WTC11 (cell line): ENCODE results near the gene NFXL1. TPM values are rescaled to one million over a fixed set of nuclear protein-coding genes. Genes with fewer than 3 reads are reported as not detected.

ENCODE experiments used
- ATAC-seq: fragments of 200-7000 bp; cut with Tn5 transposase; 2 replicates; pipeline ENCODE4 v1.10.0; 2021; ENCODE audit warnings: mild to moderate bottlenecking, moderate library complexity
- CTCF ChIA-PET: fragments of 300-600 bp; sonication (Branson Sonifier 250); formaldehyde crosslinking; loops from one replicate; lab custom pipeline; 2021; ENCODE audit warnings: antibody characterized with exemption; lab: Charles Lee
- POLR2A ChIA-PET: fragments of 350-600 bp; sonication (Branson Sonifier 250); formaldehyde crosslinking; loops from one replicate; lab custom pipeline; 2021; ENCODE audit warnings: antibody characterized with exemption; lab: Charles Lee
- DNase-seq: peaks from one replicate; pipeline ENCODE4 v3.0.0; 2021; ENCODE audit warnings: low spot score
- H3K27ac Mint-ChIP-seq: 2 replicates; pipeline ENCODE4 v1.8.0; 2021; ENCODE audit warnings: mixed read lengths
- H3K27me3 Mint-ChIP-seq: 2 replicates; pipeline ENCODE4 v1.8.0; 2021; ENCODE audit warnings: low read depth, mild to moderate bottlenecking, moderate library complexity, mixed read lengths
- H3K36me3 Mint-ChIP-seq: 2 replicates; pipeline ENCODE4 v1.8.0; 2021; ENCODE audit warnings: mixed read lengths
- H3K4me1 Mint-ChIP-seq: 2 replicates; pipeline ENCODE4 v1.8.0; 2022; ENCODE audit warnings: mixed read lengths
- H3K4me3 Mint-ChIP-seq: 2 replicates; pipeline ENCODE4 v1.8.0; 2021; ENCODE audit warnings: mild to moderate bottlenecking, moderate library complexity, mixed read lengths
- H3K9me3 Mint-ChIP-seq: 2 replicates; pipeline ENCODE4 v1.8.0; 2021; ENCODE audit warnings: mixed read lengths
- ATF2 ChIP-seq: sonication (generic); formaldehyde crosslinking; IDR thresholded peaks from 2 replicates; pipeline ENCODE4 v1.8.1; 2022; ENCODE audit warnings: low read depth, missing genetic modification reagents, borderline replicate concordance
- CTCF ChIP-seq: fragments of 200-600 bp; IDR thresholded peaks from 2 replicates; pipeline ENCODE4 v1.8.0; 2022; ENCODE audit warnings: antibody characterized with exemption
- E2F5 ChIP-seq: sonication (generic); formaldehyde crosslinking; IDR thresholded peaks from 2 replicates; pipeline ENCODE4 v1.8.1; 2022; ENCODE audit warnings: mild to moderate bottlenecking, moderate library complexity, missing genetic modification reagents
- ERG ChIP-seq: fragments of 250-450 bp; sonication (Bioruptor Pico); IDR thresholded peaks from 2 replicates; pipeline ENCODE4 v1.8.0; 2021; ENCODE audit warnings: mild to moderate bottlenecking
- FOXK1 ChIP-seq: sonication (generic); formaldehyde crosslinking; IDR thresholded peaks from 2 replicates; pipeline ENCODE4 v1.8.0; 2022; ENCODE audit warnings: mild to moderate bottlenecking, moderate library complexity, missing genetic modification reagents
- HMGA2 ChIP-seq: fragments of 250-450 bp; sonication (Bioruptor Pico); IDR thresholded peaks from 2 replicates; pipeline ENCODE4 v1.4.0; 2021; ENCODE audit warnings: mild to moderate bottlenecking, moderate library complexity
- HMGXB4 ChIP-seq: sonication (generic); formaldehyde crosslinking; IDR thresholded peaks from 2 replicates; pipeline ENCODE4 v1.8.1; 2023; ENCODE audit warnings: mild to moderate bottlenecking, moderate library complexity, missing genetic modification reagents
- IRF1 ChIP-seq: sonication (generic); formaldehyde crosslinking; IDR thresholded peaks from 2 replicates; pipeline ENCODE4 v1.8.0; 2023; ENCODE audit warnings: missing genetic modification reagents
- JAZF1 ChIP-seq: fragments of 250-450 bp; sonication (Bioruptor Pico); IDR thresholded peaks from 2 replicates; pipeline ENCODE4 v1.9.0; 2021; ENCODE audit warnings: moderate library complexity, mild to moderate bottlenecking, inconsistent platforms
- RELA ChIP-seq: sonication (generic); formaldehyde crosslinking; IDR thresholded peaks from 2 replicates; pipeline ENCODE4 v1.8.1; 2022; ENCODE audit warnings: missing genetic modification reagents, mild to moderate bottlenecking, borderline replicate concordance
- RORB ChIP-seq: fragments of 250-450 bp; sonication (Bioruptor Pico); IDR thresholded peaks from 2 replicates; pipeline ENCODE4 v1.9.0; 2021; ENCODE audit warnings: mild to moderate bottlenecking
- SOX15 ChIP-seq: fragments of 250-450 bp; sonication (Bioruptor Pico); IDR thresholded peaks from 2 replicates; pipeline ENCODE4 v1.9.0; 2021; ENCODE audit warnings: mild to moderate bottlenecking
- TCF7 ChIP-seq: sonication (generic); formaldehyde crosslinking; IDR thresholded peaks from 2 replicates; pipeline ENCODE4 v1.8.0; 2022; ENCODE audit warnings: mild to moderate bottlenecking, low read depth, missing genetic modification reagents, moderate library complexity
- TEAD1 ChIP-seq: sonication (generic); formaldehyde crosslinking; IDR thresholded peaks from 2 replicates; pipeline ENCODE4 v1.8.0; 2022; ENCODE audit warnings: mild to moderate bottlenecking, missing genetic modification reagents
- ZBTB43 ChIP-seq: sonication (generic); formaldehyde crosslinking; IDR thresholded peaks from 2 replicates; pipeline ENCODE4 v1.8.1; 2023; ENCODE audit warnings: mild to moderate bottlenecking, missing genetic modification reagents
- ZNF317 ChIP-seq: sonication (generic); formaldehyde crosslinking; IDR thresholded peaks from 2 replicates; pipeline ENCODE4 v1.8.1; 2023; ENCODE audit warnings: low read depth, mild to moderate bottlenecking, moderate library complexity, missing genetic modification reagents, borderline replicate concordance
- ZNF423 ChIP-seq: fragments of 250-450 bp; sonication (Bioruptor Pico); IDR thresholded peaks from 2 replicates; pipeline ENCODE4 v2.1.2; 2022; ENCODE audit warnings: mild to moderate bottlenecking, moderate library complexity
- ZNF671 ChIP-seq: fragments of 250-450 bp; sonication (Bioruptor Pico); IDR thresholded peaks from 2 replicates; pipeline ENCODE4 v1.8.0; 2021; ENCODE audit warnings: mild to moderate bottlenecking
- total RNA-seq: library from RNA; stranded (reverse); gene quantifications from 3 replicates; pipeline ENCODE4 v1.2.3, GENCODE V29; 2021
- TF ChIP-seq, protein P1 (sequence below): fragments of 250-450 bp; sonication (Bioruptor Pico); IDR thresholded peaks from 2 replicates; pipeline ENCODE4 v1.9.0; 2021; ENCODE audit warnings: mild to moderate bottlenecking
- TF ChIP-seq, protein P2 (sequence below): fragments of 250-450 bp; sonication (Bioruptor Pico); IDR thresholded peaks from 2 replicates; pipeline ENCODE4 v1.9.0; 2021; ENCODE audit warnings: moderate library complexity, mild to moderate bottlenecking, inconsistent platforms, borderline replicate concordance

Gene NFXL1
- total RNA-seq, 1 experiment from 2014 or later, result 30.2 TPM

GRCh38 chr4:47830265-47831025, 83.9 kb downstream of the NFXL1 start:
- DNase-seq, result no peak
- no peak for ATAC-seq
- POLR2A ChIA-PET, result interaction anchor here (0.6 kb wide), 1 partner anchor 863 kb away, joined by 3 read pairs; no protein-coding TSS in a partner anchor
- Mint-ChIP-seq H3K36me3 (peaks cover 9% of the 10 kb centered on the region; the same call in 1 of the 2 replicates), H3K4me3 (no peak overlapping the region), H3K27me3 (no peaks in the 10 kb centered on the region; the same call in 1 of the 2 replicates), H3K4me1 (peaks cover 5% of the 10 kb centered on the region), H3K27ac (no peak overlapping the region), H3K9me3 (peaks cover 15% of the 10 kb centered on the region)
- no peak for TF ChIP-seq ATF2 (CRISPR knock-in tag)
- no peak for TF ChIP-seq FOXK1
- no peak for TF ChIP-seq RELA (CRISPR knock-in tag)
- no peak for TF ChIP-seq IRF1 (CRISPR knock-in tag)
- CTCF ChIA-PET, result no interaction called here

DNA sequence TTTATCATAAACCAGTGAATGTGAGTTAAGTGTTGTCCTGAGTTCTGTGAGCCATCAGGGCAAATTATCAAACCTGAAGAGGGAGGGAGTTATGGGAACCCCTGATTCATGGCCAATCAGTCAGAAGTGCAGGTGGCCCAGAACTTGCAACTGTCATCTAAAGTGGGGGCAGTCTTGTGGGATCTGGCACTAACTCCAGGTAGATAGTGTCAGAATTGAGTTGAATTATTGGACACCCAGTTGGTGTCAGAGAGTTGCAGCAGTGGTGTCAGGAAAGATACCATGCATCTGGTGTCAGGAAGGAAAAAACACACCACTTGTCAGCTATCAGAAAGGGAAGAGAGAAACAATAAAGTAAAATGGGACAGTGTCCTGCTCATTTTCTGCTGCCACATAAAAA, 84.9 kb downstream of the NFXL1 start:
- Mint-ChIP-seq H3K9me3 (peaks cover 15% of the 10 kb centered on the region), H3K4me1 (peaks cover 1% of the 10 kb centered on the region; the same call in 1 of the 2 replicates), H3K27me3 (no peaks in the 10 kb centered on the region; the same call in 1 of the 2 replicates), H3K4me3 (no peak overlapping the region), H3K27ac (no peak overlapping the region), H3K36me3 (peaks cover 9% of the 10 kb centered on the region; the same call in 1 of the 2 replicates)
- no peak for ATAC-seq
- ChIA-PET CTCF (no interaction called here), POLR2A (interaction anchor here (0.6 kb wide), 1 partner anchor 135 kb away, joined by 4 read pairs; no protein-coding TSS in a partner anchor)
- DNase-seq, result no peak
- TF ChIP-seq HMGXB4 (no peak), SOX15 (CRISPR knock-in tag) (no peak), ERG (CRISPR knock-in tag) (no peak), ZNF671 (CRISPR knock-in tag) (no peak), TCF7 (CRISPR knock-in tag) (no peak), CTCF (no peak), JAZF1 (CRISPR knock-in tag) (no peak), HMGA2 (CRISPR knock-in tag) (no peak), ZNF317 (CRISPR knock-in tag) (no peak), ZBTB43 (no peak), E2F5 (no peak), RORB (CRISPR knock-in tag) (no peak), TEAD1 (CRISPR knock-in tag) (no peak), ZNF423 (CRISPR knock-in tag) (no peak)
- TF ChIP-seq, protein P1, sequence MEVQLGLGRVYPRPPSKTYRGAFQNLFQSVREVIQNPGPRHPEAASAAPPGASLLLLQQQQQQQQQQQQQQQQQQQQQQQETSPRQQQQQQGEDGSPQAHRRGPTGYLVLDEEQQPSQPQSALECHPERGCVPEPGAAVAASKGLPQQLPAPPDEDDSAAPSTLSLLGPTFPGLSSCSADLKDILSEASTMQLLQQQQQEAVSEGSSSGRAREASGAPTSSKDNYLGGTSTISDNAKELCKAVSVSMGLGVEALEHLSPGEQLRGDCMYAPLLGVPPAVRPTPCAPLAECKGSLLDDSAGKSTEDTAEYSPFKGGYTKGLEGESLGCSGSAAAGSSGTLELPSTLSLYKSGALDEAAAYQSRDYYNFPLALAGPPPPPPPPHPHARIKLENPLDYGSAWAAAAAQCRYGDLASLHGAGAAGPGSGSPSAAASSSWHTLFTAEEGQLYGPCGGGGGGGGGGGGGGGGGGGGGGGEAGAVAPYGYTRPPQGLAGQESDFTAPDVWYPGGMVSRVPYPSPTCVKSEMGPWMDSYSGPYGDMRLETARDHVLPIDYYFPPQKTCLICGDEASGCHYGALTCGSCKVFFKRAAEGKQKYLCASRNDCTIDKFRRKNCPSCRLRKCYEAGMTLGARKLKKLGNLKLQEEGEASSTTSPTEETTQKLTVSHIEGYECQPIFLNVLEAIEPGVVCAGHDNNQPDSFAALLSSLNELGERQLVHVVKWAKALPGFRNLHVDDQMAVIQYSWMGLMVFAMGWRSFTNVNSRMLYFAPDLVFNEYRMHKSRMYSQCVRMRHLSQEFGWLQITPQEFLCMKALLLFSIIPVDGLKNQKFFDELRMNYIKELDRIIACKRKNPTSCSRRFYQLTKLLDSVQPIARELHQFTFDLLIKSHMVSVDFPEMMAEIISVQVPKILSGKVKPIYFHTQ (CRISPR knock-in tag), result no peak
- TF ChIP-seq, protein P2, sequence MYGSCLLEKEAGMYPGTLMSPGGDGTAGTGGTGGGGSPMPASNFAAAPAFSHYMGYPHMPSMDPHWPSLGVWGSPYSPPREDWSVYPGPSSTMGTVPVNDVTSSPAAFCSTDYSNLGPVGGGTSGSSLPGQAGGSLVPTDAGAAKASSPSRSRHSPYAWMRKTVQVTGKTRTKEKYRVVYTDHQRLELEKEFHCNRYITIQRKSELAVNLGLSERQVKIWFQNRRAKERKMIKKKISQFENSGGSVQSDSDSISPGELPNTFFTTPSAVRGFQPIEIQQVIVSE (CRISPR knock-in tag), result no peak
